Measurements from ENCODE around the gene NDUFA3. TPM values are rescaled to one million over a fixed set of nuclear protein-coding genes. Genes with fewer than 3 reads are reported as not detected.

Gene NDUFA3
- total RNA-seq, 2 experiments from 2014 or later: 86.3 to 92.4 TPM

DNA sequence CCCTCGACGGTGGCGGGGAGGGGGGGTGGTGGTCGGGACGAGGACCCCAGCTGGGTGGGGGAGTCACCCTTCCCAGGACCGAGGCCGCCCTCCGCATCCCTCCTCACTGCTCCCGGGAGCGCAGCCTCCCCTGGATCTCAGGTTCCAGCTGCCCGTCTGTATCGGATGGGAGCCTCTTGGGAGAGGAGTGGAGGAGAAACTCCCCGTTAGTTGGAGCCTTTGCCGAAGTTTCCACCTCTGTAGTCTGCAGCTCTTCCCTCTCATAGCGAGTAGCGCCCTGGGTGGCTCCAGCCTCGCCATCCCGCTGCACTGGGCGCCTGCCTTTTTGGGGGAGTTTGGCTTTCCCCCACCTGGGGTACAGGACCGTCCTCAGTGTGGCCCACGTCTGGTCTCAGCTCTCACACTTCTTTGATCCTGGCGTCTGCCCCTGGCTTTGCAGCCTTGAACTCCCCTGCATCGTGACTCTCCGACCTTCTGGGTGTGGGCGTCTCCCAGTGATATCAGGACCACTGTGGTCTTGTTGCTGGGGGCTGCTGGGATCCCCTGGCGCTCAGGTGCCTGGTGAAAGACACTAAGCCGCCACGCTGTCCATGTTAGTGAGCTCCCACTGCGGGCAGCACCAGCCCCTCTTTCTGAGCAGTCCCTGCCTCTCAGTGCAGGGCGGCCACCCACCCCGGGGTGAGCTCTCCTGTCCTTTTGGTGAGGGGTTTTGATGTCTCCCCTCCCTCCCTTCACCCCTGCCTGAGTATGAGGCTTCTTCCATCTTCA lies 36.0 kb downstream of the NDUFA3 start:
- Histone ChIP-seq H3K4me3 (ENCODE audit: low read depth, low read length, poor library complexity, severe bottlenecking) (peak overlapping the region; percentile 96), H3K9me2 (ENCODE audit: insufficient read depth, low read length) (no peaks in the 10 kb centered on the region), H3K9me3 (ENCODE audit: low read length) (no peaks in the 10 kb centered on the region), H3K4me2 (ENCODE audit: low read length) (peak overlapping the region; percentile 69), H2AFZ (ENCODE audit: low read length) (no peak overlapping the region), H3K36me3 (ENCODE audit: insufficient read depth, low read length) (peaks cover 47% of the 10 kb centered on the region), H3K27ac (ENCODE audit: low read depth, low read length, poor library complexity, severe bottlenecking) (no peak overlapping the region), H3K79me2 (ENCODE audit: insufficient read depth, low read depth, low read length) (peaks cover 34% of the 10 kb centered on the region), H3K4me1 (ENCODE audit: insufficient read depth, low read length, poor library complexity, severe bottlenecking) (peaks cover 21% of the 10 kb centered on the region), H4K20me1 (ENCODE audit: insufficient read depth, low read length) (no peaks in the 10 kb centered on the region; the same call in 1 of the 2 replicates)
- CTCF ChIA-PET (ENCODE audit: unreplicated experiment): no interaction called here
- POLR2A ChIA-PET: interaction anchor here (0.5 kb wide), 1 partner anchor 1244 kb away, joined by 3 read pairs; no protein-coding TSS in a partner anchor
- TF ChIP-seq EZH2phosphoT487 (IDR thresholded peaks at IDR 0.05; ENCODE audit: borderline replicate concordance, low read depth, low read length) (no peak), CTCF (conservative IDR thresholded peaks at IDR 0.05; ENCODE audit: low read length) (no peak)
- BruUV-seq (replicated peaks): no TSS peak
- no peak for DNase-seq (ENCODE audit: low spot score)
- intact Hi-C loops (cut with micrococcal nuclease; ENCODE audit: unreplicated experiment): no loop called here

- Histone ChIP-seq H2AFZ (ENCODE audit: low read length) (no peak overlapping the region), H3K9me3 (ENCODE audit: low read length) (no peaks in the 10 kb centered on the region), H3K27ac (ENCODE audit: low read depth, low read length, poor library complexity, severe bottlenecking) (no peak overlapping the region), H3K9me2 (ENCODE audit: insufficient read depth, low read length) (no peaks in the 10 kb centered on the region), H3K4me3 (ENCODE audit: low read depth, low read length, poor library complexity, severe bottlenecking) (no peak overlapping the region), H3K4me1 (ENCODE audit: insufficient read depth, low read length, poor library complexity, severe bottlenecking) (peaks cover 15% of the 10 kb centered on the region), H3K36me3 (ENCODE audit: insufficient read depth, low read length) (peaks cover 72% of the 10 kb centered on the region), H4K20me1 (ENCODE audit: insufficient read depth, low read length) (no peaks in the 10 kb centered on the region; the same call in 1 of the 2 replicates), H3K4me2 (ENCODE audit: low read length) (no peak overlapping the region), H3K79me2 (ENCODE audit: insufficient read depth, low read depth, low read length) (peaks cover 34% of the 10 kb centered on the region)
- DNase-seq (ENCODE audit: low spot score): no peak
- no peak for TF ChIP-seq CTCF (conservative IDR thresholded peaks at IDR 0.05; ENCODE audit: low read length)
- no peak for TF ChIP-seq EZH2phosphoT487 (IDR thresholded peaks at IDR 0.05; ENCODE audit: borderline replicate concordance, low read depth, low read length)
- no TSS peak for BruUV-seq (replicated peaks)
- CTCF ChIA-PET (ENCODE audit: unreplicated experiment): no interaction called here
- POLR2A ChIA-PET: no interaction called here
- intact Hi-C loops (cut with micrococcal nuclease; ENCODE audit: unreplicated experiment): no loop called here
Observed at GRCh38 chr19:54141356-54141755, 38.7 kb downstream of the NDUFA3 start.

- no peak for DNase-seq (ENCODE audit: low spot score)
- no peak overlapping the region for H3K27ac ChIP-seq (ENCODE audit: low read depth, low read length, poor library complexity, severe bottlenecking)
- ChIA-PET POLR2A (no interaction called here), CTCF (ENCODE audit: unreplicated experiment) (no interaction called here)
- no peaks in the 10 kb centered on the region for H3K9me3 ChIP-seq (ENCODE audit: low read length)
- H3K4me3 ChIP-seq (ENCODE audit: low read depth, low read length, poor library complexity, severe bottlenecking): no peak overlapping the region
- no TSS peak for BruUV-seq (replicated peaks)
- intact Hi-C loops (cut with micrococcal nuclease; ENCODE audit: unreplicated experiment): no loop called here
- no peaks in the 10 kb centered on the region for H3K9me2 ChIP-seq (ENCODE audit: insufficient read depth, low read length)
- H2AFZ ChIP-seq (ENCODE audit: low read length): no peak overlapping the region
- no peak overlapping the region for H3K4me2 ChIP-seq (ENCODE audit: low read length)
- peaks cover 14% of the 10 kb centered on the region for H3K4me1 ChIP-seq (ENCODE audit: insufficient read depth, low read length, poor library complexity, severe bottlenecking)
- H4K20me1 ChIP-seq (ENCODE audit: insufficient read depth, low read length): no peaks in the 10 kb centered on the region; the same call in 1 of the 2 replicates
- no peak for TF ChIP-seq CTCF (conservative IDR thresholded peaks at IDR 0.05; ENCODE audit: low read length)
- TF ChIP-seq EZH2phosphoT487 (IDR thresholded peaks at IDR 0.05; ENCODE audit: borderline replicate concordance, low read depth, low read length): no peak
- peaks cover 82% of the 10 kb centered on the region for H3K36me3 ChIP-seq (ENCODE audit: insufficient read depth, low read length)
- H3K79me2 ChIP-seq (ENCODE audit: insufficient read depth, low read depth, low read length): peaks cover 34% of the 10 kb centered on the region
Observed at GRCh38 chr19:54142166-54142780, 39.6 kb downstream of the NDUFA3 start.

Data from OCI-LY7 (cell line).